Retinal pigment epithelial cell (primary cell): ENCODE data around the gene TAF1A.
A peak's percentile ranks its signal among the peaks of the same experiment; 100 is the strongest.

Experiments
- DNase-seq: peaks from one replicate; pipeline ENCODE4 v3.0.0-alpha.2; 2010; ENCODE audit warnings: low read depth
- H3K4me3 ChIP-seq: 2 replicates; pipeline ENCODE4 v1.5.1; 2011; ENCODE audit warnings: mild to moderate bottlenecking, low read length, control low read depth, moderate library complexity
- CTCF ChIP-seq: conservative IDR thresholded peaks from 2 replicates; pipeline ENCODE4 v1.5.1; 2011; ENCODE audit warnings: low read depth, low read length, control low read depth, inconsistent platforms

The TAF1A gene

GRCh38 chr1:222522105-222522915 is 67.4 kb downstream of the TAF1A start:
- TF ChIP-seq CTCF, result no peak
- DNase-seq, result no peak
- H3K4me3 ChIP-seq, result no peak overlapping the region

GRCh38 chr1:222521299-222522104 is 68.2 kb downstream of the TAF1A start:
- no peak overlapping the region for H3K4me3 ChIP-seq
- DNase-seq, result peak; percentile 37
- no peak for TF ChIP-seq CTCF
